ENCODE results near the gene CIAPIN1.

The CIAPIN1 gene

DNA sequence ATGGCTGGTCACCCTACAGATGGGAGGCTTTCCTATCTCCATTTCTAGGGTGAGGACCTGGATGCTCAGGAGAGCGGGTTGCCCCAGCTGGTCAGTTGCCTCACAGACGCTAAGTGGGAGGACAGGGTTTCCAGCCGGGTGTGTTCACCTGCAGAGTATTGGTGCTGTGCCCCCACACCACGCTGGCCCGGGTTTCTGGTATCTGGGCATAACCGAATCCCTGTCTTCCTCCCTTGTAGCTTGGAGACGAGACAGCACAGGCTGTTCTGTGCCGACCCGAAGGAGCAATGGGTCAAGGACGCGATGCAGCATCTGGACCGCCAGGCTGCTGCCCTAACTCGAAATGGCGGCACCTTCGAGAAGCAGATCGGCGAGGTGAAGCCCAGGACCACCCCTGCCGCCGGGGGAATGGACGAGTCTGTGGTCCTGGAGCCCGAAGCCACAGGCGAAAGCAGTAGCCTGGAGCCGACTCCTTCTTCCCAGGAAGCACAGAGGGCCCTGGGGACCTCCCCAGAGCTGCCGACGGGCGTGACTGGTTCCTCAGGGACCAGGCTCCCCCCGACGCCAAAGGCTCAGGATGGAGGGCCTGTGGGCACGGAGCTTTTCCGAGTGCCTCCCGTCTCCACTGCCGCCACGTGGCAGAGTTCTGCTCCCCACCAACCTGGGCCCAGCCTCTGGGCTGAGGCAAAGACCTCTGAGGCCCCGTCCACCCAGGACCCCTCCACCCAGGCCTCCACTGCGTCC, 65.2 kb downstream of the CIAPIN1 start:
- no peak for DNase-seq

DNA sequence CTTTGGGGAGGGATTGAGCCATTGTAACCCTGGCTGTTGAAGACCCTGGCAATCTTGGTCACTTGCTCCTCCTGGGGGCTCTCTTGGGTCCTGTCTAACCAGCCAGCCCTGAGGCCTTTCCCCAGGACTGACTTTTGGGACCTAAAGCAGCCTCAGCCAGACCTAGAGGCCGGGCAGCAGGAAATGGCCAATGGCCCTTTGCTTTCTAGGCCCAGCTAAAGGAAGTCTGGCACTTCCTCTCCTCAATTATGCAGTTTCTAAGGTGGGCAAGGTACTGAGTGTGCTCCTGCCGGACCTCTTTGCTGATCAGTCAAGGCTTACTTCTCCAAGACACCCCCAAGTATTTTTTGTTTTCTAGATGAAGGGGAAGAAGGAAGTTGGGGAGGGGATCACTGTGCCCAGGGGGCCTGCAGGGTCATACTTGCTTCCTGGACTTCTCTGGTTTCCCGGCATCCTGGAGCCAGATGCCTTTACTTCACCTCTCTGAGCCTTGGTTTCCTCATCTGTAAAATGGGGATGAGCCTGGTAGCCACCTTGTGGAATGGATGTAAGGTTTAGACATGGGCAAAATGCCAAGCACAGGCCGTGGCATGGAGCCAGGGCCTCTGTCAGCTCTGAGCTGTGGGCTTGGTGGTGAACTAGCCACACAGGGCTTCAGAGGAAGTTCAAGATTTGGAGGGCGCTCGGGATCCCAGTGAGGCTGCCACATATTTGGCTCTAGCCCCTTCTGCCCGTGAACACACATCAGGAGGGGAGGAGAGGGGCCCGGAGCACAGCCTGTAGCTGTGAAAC, 66.3 kb downstream of the CIAPIN1 start:
- no peak for DNase-seq

DNA sequence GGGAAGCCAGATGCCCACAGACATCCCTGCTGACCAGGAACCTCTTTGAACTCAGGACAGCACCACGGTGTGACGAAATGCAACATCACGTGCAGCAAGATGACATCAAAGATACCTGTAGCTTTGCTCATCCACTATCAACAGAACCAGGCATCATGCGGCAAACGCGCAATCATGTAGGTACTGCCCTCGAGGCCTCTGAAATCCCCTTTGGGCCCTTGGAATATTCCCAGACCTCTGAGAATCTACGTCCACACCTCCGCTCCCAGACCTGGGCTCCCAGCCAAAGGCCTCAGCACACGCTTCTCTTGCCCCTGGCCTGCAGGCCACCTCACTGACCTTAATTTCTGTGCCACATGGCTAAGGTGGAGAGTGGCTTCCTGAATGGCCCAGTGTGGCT, 67.6 kb downstream of the CIAPIN1 start:
- no peak for DNase-seq
